ENCODE data around the gene PIK3AP1.
A peak's percentile ranks its signal among the peaks of the same experiment; 100 is the strongest.

The PIK3AP1 gene

GRCh38 chr10:96641396-96642295 is 78.7 kb downstream of the PIK3AP1 start:
- DNase-seq: no peak

- no peak for DNase-seq
Observed at GRCh38 chr10:96639899-96640298, 80.4 kb downstream of the PIK3AP1 start.

- no peak for DNase-seq
Observed at GRCh38 chr10:96638696-96639095, 81.6 kb downstream of the PIK3AP1 start.

- no peak for DNase-seq
Observed at GRCh38 chr10:96638120-96638519, 82.2 kb downstream of the PIK3AP1 start.

DNA sequence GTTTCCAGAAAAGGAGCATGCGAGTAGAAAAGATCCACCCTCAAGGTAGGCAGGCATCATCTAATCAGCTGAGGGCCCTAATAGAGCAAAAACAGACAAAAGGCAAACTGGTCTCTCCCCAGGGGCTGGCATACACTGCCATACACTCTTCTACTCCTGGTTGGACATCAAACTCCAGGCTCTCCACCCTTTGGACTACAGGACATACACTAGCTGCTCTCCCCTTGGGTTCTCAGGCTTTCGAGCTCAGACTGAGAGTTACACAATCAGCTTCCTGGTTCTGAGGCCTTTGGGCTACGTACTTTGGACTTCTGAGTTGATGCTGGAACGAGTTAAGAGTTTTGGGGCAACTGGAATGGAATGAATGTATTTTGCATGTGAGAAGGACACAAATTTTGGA is 82.6 kb downstream of the PIK3AP1 start:
- DNase-seq: no peak

DNA sequence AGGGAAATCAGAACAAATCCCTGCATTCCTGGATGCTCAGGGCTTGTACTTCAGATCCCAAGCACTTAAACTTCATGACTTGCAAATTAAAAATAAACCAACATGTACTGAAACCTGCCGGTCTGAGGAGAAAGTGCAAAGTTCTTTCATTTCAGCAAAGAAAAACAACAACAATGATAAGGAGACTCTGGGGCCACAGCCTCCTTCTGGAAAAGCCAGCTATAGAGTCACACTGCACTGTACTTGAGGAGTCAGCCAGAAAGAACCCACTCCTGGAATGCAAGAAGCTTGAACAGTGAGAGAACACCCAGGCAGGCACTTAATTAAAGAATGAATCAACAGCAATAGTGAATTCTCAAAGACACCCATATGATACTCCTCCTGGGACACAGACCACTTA is 83.8 kb downstream of the PIK3AP1 start:
- DNase-seq: no peak

DNA sequence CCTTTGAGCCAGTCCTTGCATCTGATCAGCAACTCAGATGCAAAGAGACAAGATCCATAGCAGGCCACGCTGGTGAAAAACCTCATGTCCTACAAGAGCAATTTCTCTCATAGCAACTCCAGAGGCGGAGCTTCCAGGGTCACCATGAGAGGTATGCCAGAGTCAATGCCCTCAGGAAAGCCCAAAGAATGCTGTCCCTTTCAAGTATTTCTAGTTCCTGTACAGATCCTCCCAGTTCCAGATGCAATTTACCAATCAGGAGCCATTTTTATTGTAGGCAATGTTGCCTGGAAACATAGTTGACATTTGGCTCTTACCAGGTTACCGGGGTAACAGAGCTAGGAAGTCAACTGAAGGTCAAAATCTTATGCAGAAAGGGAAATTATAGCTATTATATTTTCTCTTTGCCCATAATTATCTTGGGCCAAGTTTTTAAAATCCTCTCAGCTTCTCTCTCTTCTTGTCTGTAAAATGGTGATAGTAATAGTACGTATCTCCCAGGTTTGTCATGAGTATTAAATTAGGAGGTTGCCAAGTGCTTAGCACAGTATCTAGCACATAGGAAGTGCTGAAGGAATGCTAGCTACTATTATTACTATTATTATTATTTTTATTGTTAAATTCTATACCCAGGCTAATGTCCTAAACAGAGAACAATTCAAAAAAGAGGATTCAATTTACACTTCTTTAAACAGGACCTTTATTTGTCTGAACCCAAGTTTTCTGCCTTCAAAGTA is 87.2 kb downstream of the PIK3AP1 start:
- no peak for DNase-seq

DNA sequence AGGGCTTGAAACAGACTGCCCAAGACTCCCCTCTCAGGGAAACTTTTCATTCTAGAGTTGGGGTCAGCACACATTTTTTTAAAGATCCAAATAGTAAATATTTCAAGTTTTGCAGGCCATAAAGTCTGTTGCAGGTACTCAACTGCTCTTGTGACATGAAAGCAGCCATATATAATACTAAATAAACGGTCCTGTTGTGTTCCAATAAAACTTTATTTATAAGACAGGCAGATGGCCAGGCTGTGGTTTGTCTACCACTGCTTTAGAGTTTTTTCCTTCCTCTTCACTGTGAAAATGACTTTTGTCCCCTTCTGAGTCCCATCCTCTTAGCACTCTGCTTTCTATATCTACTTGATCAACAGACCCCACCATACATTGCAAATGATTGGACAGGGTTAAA is 93.0 kb downstream of the PIK3AP1 start:
- DNase-seq: no peak

- DNase-seq: peak; percentile 23
Observed at GRCh38 chr10:96626795-96627194, 93.5 kb downstream of the PIK3AP1 start.

GRCh38 chr10:96625173-96625572 is 95.1 kb downstream of the PIK3AP1 start:
- DNase-seq: no peak

DNA sequence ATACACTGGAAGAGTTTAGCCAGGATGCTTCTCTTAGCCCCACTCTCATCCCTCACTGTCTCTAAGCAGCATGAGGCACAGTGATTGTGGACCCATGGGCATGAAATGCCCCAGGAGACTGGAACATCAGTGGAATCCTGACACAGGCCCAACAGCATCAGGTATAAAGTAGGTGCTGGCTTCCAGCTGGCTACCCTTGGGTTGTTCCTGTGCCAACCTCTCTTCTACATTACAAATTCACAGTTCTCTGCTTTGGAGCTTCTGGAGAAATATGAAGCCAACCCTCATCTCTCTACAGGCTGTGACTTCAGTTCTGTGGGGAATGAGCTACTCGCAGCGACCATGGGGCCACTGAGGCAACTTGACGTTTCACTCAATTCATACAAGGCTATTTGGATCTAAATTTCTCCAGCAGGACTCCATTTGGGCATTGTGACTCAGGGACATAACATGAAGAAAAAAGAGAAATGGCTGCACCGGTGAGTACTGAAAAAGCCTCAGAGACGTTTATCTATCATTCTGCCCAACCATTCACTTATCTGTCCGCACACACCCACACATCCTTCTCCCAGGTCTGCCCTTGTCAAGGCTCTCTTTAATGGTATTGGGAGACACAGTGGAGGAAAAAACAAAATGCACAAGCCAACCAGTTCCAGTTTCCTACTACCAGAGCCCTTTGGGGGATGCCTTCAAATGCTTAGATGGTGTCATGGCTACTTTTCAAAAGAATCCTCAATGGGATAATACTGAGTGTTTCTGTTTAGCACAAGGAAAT is 98.1 kb downstream of the PIK3AP1 start:
- DNase-seq: no peak

GRCh38 chr10:96619796-96620773 is 100.2 kb downstream of the PIK3AP1 start:
- no peak for DNase-seq

GRCh38 chr10:96619120-96619519 is 101.2 kb downstream of the PIK3AP1 start:
- DNase-seq: no peak

DNA sequence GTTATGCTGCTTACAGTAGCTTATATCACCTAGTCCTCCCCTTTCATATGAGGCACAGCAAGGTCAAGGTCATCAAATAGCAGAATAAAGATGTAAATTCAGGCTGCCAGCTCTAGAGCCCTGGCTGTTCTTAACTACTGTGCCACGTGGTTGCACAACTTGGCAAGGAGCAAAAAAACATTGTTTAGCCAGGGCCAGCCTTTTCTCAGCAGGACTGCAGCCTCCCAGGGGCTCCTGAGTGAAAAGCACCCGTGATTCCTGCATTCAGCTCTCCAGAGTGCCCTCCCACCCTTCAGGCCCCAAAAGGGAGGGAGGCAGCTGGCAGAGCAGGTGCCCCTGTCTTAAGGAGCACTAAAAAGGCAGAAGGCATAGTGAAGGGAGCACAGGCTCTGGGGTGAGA is 101.7 kb downstream of the PIK3AP1 start:
- DNase-seq: no peak

DNA sequence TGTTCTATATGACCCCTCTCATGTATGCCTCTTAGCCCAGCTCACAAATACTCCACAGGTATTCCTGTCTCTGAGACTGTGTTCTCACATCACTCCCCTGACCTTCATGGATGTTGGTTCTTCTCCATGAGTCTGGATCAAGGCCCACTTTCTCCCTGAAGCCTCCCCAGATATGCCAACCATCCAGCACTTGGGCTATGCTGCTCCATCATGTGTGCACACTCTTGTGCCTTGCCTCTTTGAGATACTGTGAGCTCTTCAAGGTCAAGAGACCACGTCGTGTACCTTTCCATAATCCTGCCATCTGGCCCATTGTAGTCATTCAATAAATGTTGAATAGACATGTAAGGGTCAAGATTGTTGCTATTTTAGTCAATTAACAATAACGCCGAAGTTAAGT is 103.4 kb downstream of the PIK3AP1 start:
- no peak for DNase-seq

GRCh38 chr10:96614515-96614914 is 105.8 kb downstream of the PIK3AP1 start:
- no peak for DNase-seq

DNA sequence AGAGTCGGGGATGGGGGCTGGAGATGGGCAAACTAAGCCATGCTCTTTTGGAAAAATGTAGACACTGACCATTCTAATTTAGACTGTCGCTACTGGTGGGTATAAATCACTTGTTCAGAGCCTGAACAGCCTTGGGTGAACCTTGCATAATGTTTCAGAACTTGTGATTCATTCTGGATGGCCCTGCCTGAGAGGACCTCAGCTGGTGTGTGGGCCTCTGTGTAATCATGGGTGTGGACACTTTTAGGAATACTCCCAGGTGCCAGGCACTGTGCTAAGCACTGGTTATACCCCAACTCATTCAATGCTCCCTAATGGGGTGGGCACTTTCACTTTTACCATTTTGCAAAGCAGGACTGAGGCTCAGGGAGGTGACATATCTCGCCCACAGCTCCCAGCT is 106.7 kb downstream of the PIK3AP1 start:
- no peak for DNase-seq

- no peak for DNase-seq
Observed at GRCh38 chr10:96612055-96612830, 108.1 kb downstream of the PIK3AP1 start.

DNA sequence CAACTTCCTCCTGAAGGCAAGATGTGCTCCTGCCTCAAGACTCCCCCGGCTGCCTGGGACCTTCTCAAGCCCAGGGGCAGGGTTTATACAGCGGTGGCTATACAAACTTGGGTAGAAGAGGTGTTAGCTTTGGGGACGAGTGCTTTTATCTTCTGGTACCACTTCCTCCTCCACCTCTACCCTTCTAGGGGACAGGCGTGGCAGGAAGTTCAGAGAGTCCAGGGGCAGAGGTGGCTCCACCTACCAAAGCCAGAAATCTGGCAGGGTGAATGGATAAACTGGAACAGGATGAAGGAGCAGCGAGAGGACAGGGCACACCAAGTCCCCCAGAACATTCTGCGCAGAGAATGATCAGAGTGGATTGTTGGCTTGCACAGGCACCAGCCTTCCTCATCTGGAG is 109.5 kb downstream of the PIK3AP1 start:
- no peak for DNase-seq

DNA sequence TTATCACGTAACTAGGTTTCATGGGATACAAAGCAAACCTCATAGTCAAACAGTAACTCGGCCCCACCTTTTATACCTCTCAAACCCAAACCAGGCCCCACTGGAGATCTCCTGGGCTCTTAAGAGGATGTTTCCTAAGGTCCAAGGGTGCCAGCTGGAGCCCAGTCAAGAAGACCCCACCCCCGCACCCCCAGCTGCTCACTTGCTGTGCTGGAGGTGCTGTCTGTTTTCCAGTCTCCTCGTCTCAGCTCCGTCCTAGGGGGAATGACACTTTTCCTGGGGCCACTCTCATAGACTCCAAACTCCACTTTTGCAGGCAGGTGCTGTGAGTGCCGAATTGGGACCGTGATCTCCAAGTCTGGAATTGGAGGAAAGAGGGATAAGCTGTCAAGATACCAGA is 110.8 kb downstream of the PIK3AP1 start:
- DNase-seq: no peak

DNA sequence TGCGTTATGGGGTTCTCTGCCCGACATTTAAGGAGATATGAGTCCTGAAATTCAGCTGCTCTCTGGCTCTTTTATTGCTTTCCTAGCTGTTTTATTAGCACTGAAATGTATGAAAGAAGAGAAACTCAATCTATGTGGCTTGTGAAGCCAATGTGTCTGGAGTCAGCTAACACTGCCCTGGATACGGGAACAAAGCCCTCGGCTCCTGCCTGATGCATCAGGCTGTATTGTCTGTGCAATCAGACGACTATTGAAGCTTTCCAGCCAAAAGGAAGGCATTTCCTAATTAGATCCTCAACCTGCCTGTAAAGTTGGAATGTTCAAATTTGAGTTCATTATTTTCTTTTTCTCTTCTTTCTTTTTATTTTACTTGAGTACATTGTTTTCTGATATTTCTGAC is 111.5 kb downstream of the PIK3AP1 start:
- no peak for DNase-seq
